ENCODE data around the gene TSHZ2.
"Not testable (repeated sequence)": the region's sequence is repeated elsewhere in the genome, so short reads cannot be mapped to it uniquely, and the experiment has no call there.

The TSHZ2 gene

GRCh38 chr20:53089851-53090250 lies 117.7 kb downstream of the TSHZ2 start:
- DNase-seq = not testable (repeated sequence)

- no peak for DNase-seq
These were observed 119.6 kb downstream of the TSHZ2 start for GRCh38 chr20:53091789-53092188.

- no peak for DNase-seq
These were observed 120.7 kb downstream of the TSHZ2 start for GRCh38 chr20:53092772-53093300.

- no peak for DNase-seq
These were observed 125.2 kb downstream of the TSHZ2 start for GRCh38 chr20:53097371-53097770.

- no peak for DNase-seq
These were observed 125.6 kb downstream of the TSHZ2 start for GRCh38 chr20:53097791-53098190.

GRCh38 chr20:53098621-53099020 lies 126.5 kb downstream of the TSHZ2 start:
- no peak for DNase-seq

- DNase-seq = no peak
These were observed 127.7 kb downstream of the TSHZ2 start for GRCh38 chr20:53099856-53100255.

- no peak for DNase-seq
These were observed 128.3 kb downstream of the TSHZ2 start for GRCh38 chr20:53100476-53100911.

GRCh38 chr20:53101992-53102760 lies 130.0 kb downstream of the TSHZ2 start:
- no peak for DNase-seq

- DNase-seq = no peak
These were observed 131.0 kb downstream of the TSHZ2 start for GRCh38 chr20:53103124-53103523.

GRCh38 chr20:53104884-53105283 lies 132.7 kb downstream of the TSHZ2 start:
- DNase-seq = no peak

GRCh38 chr20:53116733-53117132 lies 144.6 kb downstream of the TSHZ2 start:
- DNase-seq = no peak

GRCh38 chr20:53122853-53123252 lies 150.7 kb downstream of the TSHZ2 start:
- DNase-seq = no peak

- DNase-seq = no peak
These were observed 152.0 kb downstream of the TSHZ2 start for GRCh38 chr20:53124075-53124551.

GRCh38 chr20:53124803-53125202 lies 152.6 kb downstream of the TSHZ2 start:
- DNase-seq = no peak

- DNase-seq = no peak
These were observed 154.0 kb downstream of the TSHZ2 start for GRCh38 chr20:53126185-53126584.

GRCh38 chr20:53127027-53127426 lies 154.9 kb downstream of the TSHZ2 start:
- no peak for DNase-seq

GRCh38 chr20:53128004-53128403 lies 155.8 kb downstream of the TSHZ2 start:
- DNase-seq = no peak

GRCh38 chr20:53129563-53129962 lies 157.4 kb downstream of the TSHZ2 start:
- DNase-seq = no peak

- no peak for DNase-seq
These were observed 158.6 kb downstream of the TSHZ2 start for GRCh38 chr20:53130795-53131194.

GRCh38 chr20:53133125-53133524 lies 161.0 kb downstream of the TSHZ2 start:
- no peak for DNase-seq

- no peak for DNase-seq
These were observed 161.5 kb downstream of the TSHZ2 start for GRCh38 chr20:53133628-53134027.

- DNase-seq = no peak
These were observed 164.3 kb downstream of the TSHZ2 start for GRCh38 chr20:53136473-53136872.

GRCh38 chr20:53138454-53139262 lies 166.5 kb downstream of the TSHZ2 start:
- no peak for DNase-seq
